RWPE1 (cell line): ENCODE measurements around the gene QKI.

Experiments
- CTCF ChIA-PET: fragments of 350-600 bp; sonication (Branson Sonifier 250); formaldehyde crosslinking; extraction: SDS; loops from one replicate; lab custom pipeline; 2021; lab: Yijun Ruan, JAX
- POLR2A ChIA-PET: fragments of 400-600 bp; formaldehyde crosslinking; extraction: SDS; loops from one replicate; lab custom pipeline; 2020; ENCODE audit warnings: antibody characterized with exemption; ENCODE audit not compliant: low non-redundant PET; lab: Yijun Ruan, JAX
- DNase-seq: peaks from one replicate; pipeline ENCODE4 v3.0.0; 2012; ENCODE audit warnings: low spot score
- H3K27ac ChIP-seq: fragments of 450-650 bp; 2 replicates; pipeline ENCODE4 v1.5.1; 2017
- CTCF ChIP-seq: fragments of 450-650 bp; conservative IDR thresholded peaks from 2 replicates; pipeline ENCODE4 v1.5.1; 2017; ENCODE audit warnings: low read depth, mild to moderate bottlenecking

Gene QKI

GRCh38 chr6:163568275-163568674 lies 153.8 kb downstream of the QKI start:
- ChIA-PET CTCF (interaction anchor here (0.7 kb wide), 1 partner anchor 377 kb away, joined by 4 read pairs; no protein-coding TSS in a partner anchor), POLR2A (no interaction called here)
- no peak overlapping the region for H3K27ac ChIP-seq

GRCh38 chr6:163570579-163571231 lies 156.2 kb downstream of the QKI start:
- ChIA-PET CTCF (interaction anchor here (0.6 kb wide), 1 partner anchor 303 kb away, joined by 4 read pairs; no protein-coding TSS in a partner anchor), POLR2A (no interaction called here)
- no peak for DNase-seq
- no peak for TF ChIP-seq CTCF
- no peak overlapping the region for H3K27ac ChIP-seq

More at GRCh38 chr6:163568275-163568674, 153.8 kb downstream of the QKI start:
- no peak for TF ChIP-seq CTCF
- no peak for DNase-seq

- ChIA-PET POLR2A (interaction anchor here (0.6 kb wide), 1 partner anchor 1339 kb away, joined by 5 read pairs; no protein-coding TSS in a partner anchor), CTCF (no interaction called here)
- no peak for DNase-seq
- TF ChIP-seq CTCF: no peak
- no peak overlapping the region for H3K27ac ChIP-seq
These were observed 157.2 kb downstream of the QKI start for GRCh38 chr6:163571730-163572129.

- no peak for TF ChIP-seq CTCF
- H3K27ac ChIP-seq: no peak overlapping the region
- DNase-seq: no peak
- POLR2A ChIA-PET: no interaction called here
- CTCF ChIA-PET: no interaction called here
These were observed 158.1 kb downstream of the QKI start for GRCh38 chr6:163572612-163573011.

- no peak for TF ChIP-seq CTCF
- H3K27ac ChIP-seq: no peak overlapping the region
- CTCF ChIA-PET: no interaction called here
- DNase-seq: no peak
- POLR2A ChIA-PET: no interaction called here
These were observed 159.1 kb downstream of the QKI start for GRCh38 chr6:163573503-163574179.

- TF ChIP-seq CTCF: no peak
- CTCF ChIA-PET: interaction anchor here (0.6 kb wide), 1 partner anchor 165 kb away, joined by 3 read pairs; no protein-coding TSS in a partner anchor
- POLR2A ChIA-PET: no interaction called here
- no peak overlapping the region for H3K27ac ChIP-seq
- no peak for DNase-seq
These were observed 161.6 kb downstream of the QKI start for GRCh38 chr6:163576114-163576513.
